Measurements from ENCODE around the gene PMP22.

The PMP22 gene

DNA sequence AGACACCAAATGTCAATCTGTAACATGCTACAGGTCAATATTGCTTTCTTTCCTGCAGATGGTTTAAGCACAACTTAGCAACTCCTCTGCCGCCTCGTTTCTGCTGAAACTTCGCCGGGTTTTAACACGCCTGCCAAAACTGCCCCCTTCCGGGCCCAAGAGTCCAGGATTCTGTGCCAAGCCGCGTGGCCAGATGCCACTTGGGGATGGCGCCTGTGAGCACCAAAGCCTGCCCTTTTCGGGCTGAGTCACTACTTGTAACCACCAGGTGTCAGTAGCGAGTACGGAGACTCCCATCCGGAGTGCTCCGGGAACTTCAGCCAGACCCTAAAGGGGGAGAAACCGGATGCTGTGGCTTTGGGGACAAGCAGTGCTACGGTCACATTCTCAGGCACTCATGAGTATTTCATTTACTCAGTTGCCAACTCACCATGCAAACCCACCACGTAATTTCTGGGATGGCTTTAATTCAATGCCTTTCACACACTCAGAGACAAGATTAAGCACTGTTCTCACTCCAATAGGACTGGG, 7.8 kb downstream of the PMP22 start:
- no peak for TF ChIP-seq EZH2 (IDR thresholded peaks at IDR 0.05; ENCODE audit: borderline replicate concordance, low read length)
- TF ChIP-seq, protein P1, sequence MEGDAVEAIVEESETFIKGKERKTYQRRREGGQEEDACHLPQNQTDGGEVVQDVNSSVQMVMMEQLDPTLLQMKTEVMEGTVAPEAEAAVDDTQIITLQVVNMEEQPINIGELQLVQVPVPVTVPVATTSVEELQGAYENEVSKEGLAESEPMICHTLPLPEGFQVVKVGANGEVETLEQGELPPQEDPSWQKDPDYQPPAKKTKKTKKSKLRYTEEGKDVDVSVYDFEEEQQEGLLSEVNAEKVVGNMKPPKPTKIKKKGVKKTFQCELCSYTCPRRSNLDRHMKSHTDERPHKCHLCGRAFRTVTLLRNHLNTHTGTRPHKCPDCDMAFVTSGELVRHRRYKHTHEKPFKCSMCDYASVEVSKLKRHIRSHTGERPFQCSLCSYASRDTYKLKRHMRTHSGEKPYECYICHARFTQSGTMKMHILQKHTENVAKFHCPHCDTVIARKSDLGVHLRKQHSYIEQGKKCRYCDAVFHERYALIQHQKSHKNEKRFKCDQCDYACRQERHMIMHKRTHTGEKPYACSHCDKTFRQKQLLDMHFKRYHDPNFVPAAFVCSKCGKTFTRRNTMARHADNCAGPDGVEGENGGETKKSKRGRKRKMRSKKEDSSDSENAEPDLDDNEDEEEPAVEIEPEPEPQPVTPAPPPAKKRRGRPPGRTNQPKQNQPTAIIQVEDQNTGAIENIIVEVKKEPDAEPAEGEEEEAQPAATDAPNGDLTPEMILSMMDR (IDR thresholded peaks at IDR 0.05; ENCODE audit: low read length), result peak; percentile 78
- Histone ChIP-seq H3K4me2 (ENCODE audit: low read length) (no peak overlapping the region), H3K36me3 (ENCODE audit: insufficient read depth, low read length) (no peaks in the 10 kb centered on the region), H3K4me1 (ENCODE audit: insufficient read depth, low read length, severe bottlenecking) (no peaks in the 10 kb centered on the region), H3K27me3 (ENCODE audit: insufficient read depth, low read length) (no peaks in the 10 kb centered on the region), H3K9me3 (ENCODE audit: low read length) (no peaks in the 10 kb centered on the region), H3K4me3 (ENCODE audit: low read depth, low read length, poor library complexity, severe bottlenecking) (no peak overlapping the region), H3K27ac (ENCODE audit: low read depth, low read length, poor library complexity, severe bottlenecking) (no peak overlapping the region), H3K79me2 (ENCODE audit: insufficient read depth, low read length) (no peaks in the 10 kb centered on the region), H4K20me1 (ENCODE audit: insufficient read depth, low read length) (no peaks in the 10 kb centered on the region), H3K9ac (ENCODE audit: low read length) (no peak overlapping the region), H2AFZ (ENCODE audit: low read length) (no peak overlapping the region), H3K9me2 (ENCODE audit: low read depth, low read length) (no peaks in the 10 kb centered on the region), H3F3A (ENCODE audit: insufficient read depth, low read length) (no peaks in the 10 kb centered on the region)

DNA sequence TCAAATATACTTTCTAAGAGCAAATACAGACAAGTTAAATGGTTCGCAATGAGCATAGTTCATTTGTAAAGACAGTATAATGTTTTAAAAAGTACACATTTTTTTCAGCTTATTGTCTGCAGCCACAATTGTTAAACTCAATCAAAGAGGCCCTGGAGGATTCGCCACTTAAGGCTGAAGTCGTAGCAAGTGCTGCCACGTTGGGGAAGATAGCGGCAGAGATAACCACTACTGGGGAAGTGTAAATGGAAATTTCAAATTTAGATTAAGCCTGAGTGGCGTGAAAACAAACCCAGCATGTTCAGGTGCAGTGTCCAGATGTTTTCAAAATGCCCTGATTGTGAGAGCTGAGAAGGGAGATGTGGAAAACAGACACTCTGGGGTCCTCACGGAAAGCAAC, 8.4 kb downstream of the PMP22 start:
- H3K9me2 ChIP-seq (ENCODE audit: low read depth, low read length), result no peaks in the 10 kb centered on the region
- H3K36me3 ChIP-seq (ENCODE audit: insufficient read depth, low read length), result no peaks in the 10 kb centered on the region
- H3K4me1 ChIP-seq (ENCODE audit: insufficient read depth, low read length, severe bottlenecking), result no peaks in the 10 kb centered on the region
- H3K4me3 ChIP-seq (ENCODE audit: low read depth, low read length, poor library complexity, severe bottlenecking), result no peak overlapping the region
- H3K79me2 ChIP-seq (ENCODE audit: insufficient read depth, low read length), result no peaks in the 10 kb centered on the region
- no peaks in the 10 kb centered on the region for H3K27me3 ChIP-seq (ENCODE audit: insufficient read depth, low read length)
- H3K9me3 ChIP-seq (ENCODE audit: low read length), result no peaks in the 10 kb centered on the region
- H2AFZ ChIP-seq (ENCODE audit: low read length), result no peak overlapping the region
- H3F3A ChIP-seq (ENCODE audit: insufficient read depth, low read length), result no peaks in the 10 kb centered on the region
- no peak overlapping the region for H3K4me2 ChIP-seq (ENCODE audit: low read length)
- TF ChIP-seq, protein P1 (IDR thresholded peaks at IDR 0.05; ENCODE audit: low read length), result no peak
- H4K20me1 ChIP-seq (ENCODE audit: insufficient read depth, low read length), result no peaks in the 10 kb centered on the region
- H3K27ac ChIP-seq (ENCODE audit: low read depth, low read length, poor library complexity, severe bottlenecking), result no peak overlapping the region
- H3K9ac ChIP-seq (ENCODE audit: low read length), result no peak overlapping the region

DNA sequence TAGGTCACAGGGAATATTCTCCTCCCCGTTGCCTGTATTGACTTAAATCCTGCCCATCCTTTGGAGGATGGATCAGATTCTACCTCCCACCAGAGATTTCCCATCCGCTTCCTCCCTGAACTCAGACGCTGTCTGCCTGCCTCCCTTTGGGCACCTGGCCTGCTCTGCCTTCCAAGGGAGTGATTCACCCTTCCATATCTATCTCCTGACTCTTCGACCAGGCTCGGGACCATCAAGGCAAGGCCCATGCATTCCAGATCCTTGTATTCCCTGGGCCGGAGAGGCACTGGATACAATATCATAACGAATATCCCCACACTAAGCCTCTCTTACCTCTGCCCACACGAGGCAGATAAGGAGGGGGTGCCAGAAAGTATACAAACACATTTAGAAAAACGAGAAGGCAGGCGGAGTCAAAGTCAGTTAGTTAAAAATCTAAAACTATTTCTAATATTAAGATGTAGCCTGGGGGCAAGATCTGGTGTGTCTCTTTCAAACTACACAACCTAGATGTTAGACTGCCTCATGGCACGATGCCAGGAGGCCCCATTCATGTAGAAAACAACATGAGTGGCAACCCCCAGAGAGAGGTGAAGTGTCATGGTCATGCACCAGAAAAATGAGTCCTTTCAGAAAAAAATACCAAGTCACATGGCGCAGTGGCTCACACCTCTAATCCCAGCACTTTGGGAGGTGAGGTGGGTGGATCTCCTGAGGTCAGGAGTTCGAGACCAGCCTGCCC, 9.2 kb downstream of the PMP22 start:
- Histone ChIP-seq H3F3A (ENCODE audit: insufficient read depth, low read length) (no peaks in the 10 kb centered on the region), H4K20me1 (ENCODE audit: insufficient read depth, low read length) (no peaks in the 10 kb centered on the region), H3K79me2 (ENCODE audit: insufficient read depth, low read length) (no peaks in the 10 kb centered on the region), H3K36me3 (ENCODE audit: insufficient read depth, low read length) (no peaks in the 10 kb centered on the region), H3K9ac (ENCODE audit: low read length) (no peak overlapping the region), H3K27ac (ENCODE audit: low read depth, low read length, poor library complexity, severe bottlenecking) (no peak overlapping the region), H3K4me3 (ENCODE audit: low read depth, low read length, poor library complexity, severe bottlenecking) (no peak overlapping the region), H3K27me3 (ENCODE audit: insufficient read depth, low read length) (no peaks in the 10 kb centered on the region; the same call in 1 of the 2 replicates), H3K4me1 (ENCODE audit: insufficient read depth, low read length, severe bottlenecking) (no peaks in the 10 kb centered on the region), H3K4me2 (ENCODE audit: low read length) (no peak overlapping the region), H3K9me3 (ENCODE audit: low read length) (no peaks in the 10 kb centered on the region), H3K9me2 (ENCODE audit: low read depth, low read length) (no peaks in the 10 kb centered on the region), H2AFZ (ENCODE audit: low read length) (no peak overlapping the region)
- TF ChIP-seq EZH2 (IDR thresholded peaks at IDR 0.05; ENCODE audit: borderline replicate concordance, low read length), result no peak

Data from OCI-LY1 (cell line).